Vagina (tissue), 2 donors: ENCODE measurements around the gene ZNF740. TPM values are rescaled to one million over a fixed set of nuclear protein-coding genes. Genes with fewer than 3 reads are reported as not detected.

Experiments used
- DNase-seq, 2 donors: peaks; one replicate each; pipeline ENCODE4 v3.0.0-alpha.2; 2017; ENCODE audit errors: extremely low spot score in 2 of 2
- H3K27ac ChIP-seq: fragments of 200-600 bp; sonication (generic); one replicate; pipeline ENCODE4 v1.5.1; 2019
- H3K27me3 ChIP-seq: fragments of 200-600 bp; sonication (generic); one replicate; pipeline ENCODE4 v1.5.1; 2019
- H3K36me3 ChIP-seq, 2 donors: fragments of 200-600 bp; sonication (generic); one replicate each; pipeline ENCODE4 v1.5.1; 2017 to 2019
- H3K4me1 ChIP-seq: fragments of 200-600 bp; sonication (generic); one replicate; pipeline ENCODE4 v1.5.1; 2019
- H3K4me3 ChIP-seq, 2 donors: fragments of 200-600 bp; sonication (generic); 1 replicate in 1 of 2; 2 replicates in 1 of 2; pipeline ENCODE4 v1.5.1; 2016 to 2019
- H3K9me3 ChIP-seq: fragments of 200-600 bp; sonication (generic); one replicate; pipeline ENCODE4 v1.5.1; 2019
- CTCF ChIP-seq, 3 experiments: fragments of 450-650 bp in 2 of 3; fragments of 200-600 bp in 1 of 3; sonication (generic) in 1 of 3; IDR thresholded peaks; one replicate each; pipeline ENCODE4 v1.5.1; 2017 to 2019; ENCODE audit warnings: antibody characterized with exemption in 3 of 3, mild to moderate bottlenecking in 2 of 3, moderate library complexity in 2 of 3
- POLR2A ChIP-seq, 2 donors: fragments of 450-650 bp; IDR thresholded peaks; one replicate each; pipeline ENCODE4 v1.6.1; 2017; ENCODE audit warnings: antibody characterized with exemption in 2 of 2, mild to moderate bottlenecking in 2 of 2, moderate library complexity in 2 of 2
- POLR2AphosphoS5 ChIP-seq, 2 donors: sonication (generic); formaldehyde crosslinking; IDR thresholded peaks; one replicate each; pipeline ENCODE4 v1.9.0; 2017; ENCODE audit warnings: antibody characterized with exemption in 2 of 2, mild to moderate bottlenecking in 2 of 2, low read depth in 1 of 2; ENCODE audit not compliant: insufficient read depth in 1 of 2
- intact Hi-C: fragments of 100-400 bp; cut with DNase I; formaldehyde crosslinking; loops from one replicate; pipeline ENCODE4 v1.15.1; 2023
- total RNA-seq: library from RNA; depleted of rRNA; stranded (reverse); fragments of >200 nt; gene quantifications from one replicate; pipeline ENCODE4 v1.2.3, GENCODE V29; 2016

Gene ZNF740
- total RNA-seq, 1 donor from 2014 or later: 12.8 TPM

- Histone ChIP-seq H3K27ac (no peak overlapping the region), H3K9me3 (no peaks in the 10 kb centered on the region), H3K36me3 (no peaks in the 10 kb centered on the region), H3K27me3 (no peaks in the 10 kb centered on the region), H3K4me1 (peaks cover 13% of the 10 kb centered on the region), H3K4me3 (no peak overlapping the region)
- DNase-seq: no peak
- TF ChIP-seq POLR2AphosphoS5 (IDR thresholded peaks at IDR 0.05; ENCODE audit: insufficient read depth in 1 of 2, low read depth in 1 of 2) (no peak), POLR2A (IDR thresholded peaks at IDR 0.05) (no peak), CTCF (IDR thresholded peaks at IDR 0.05) (no peak)
- intact Hi-C loops: loop anchor here (10.0 kb wide), 1 partner anchor 129 kb away; no protein-coding TSS in a partner anchor
These were observed 13.6 kb downstream of the ZNF740 start for GRCh38 chr12:53193985-53194716.

- Histone ChIP-seq H3K4me1 (peaks cover 13% of the 10 kb centered on the region), H3K27ac (no peak overlapping the region), H3K27me3 (no peaks in the 10 kb centered on the region), H3K36me3 (no peaks in the 10 kb centered on the region), H3K4me3 (no peak overlapping the region), H3K9me3 (no peaks in the 10 kb centered on the region)
- intact Hi-C loops: loop anchor here (5.0 to 10.0 kb wide), 2 partner anchors 38 to 130 kb away; no protein-coding TSS in a partner anchor
- DNase-seq: no peak
- TF ChIP-seq POLR2A (IDR thresholded peaks at IDR 0.05) (no peak), POLR2AphosphoS5 (IDR thresholded peaks at IDR 0.05; ENCODE audit: insufficient read depth in 1 of 2, low read depth in 1 of 2) (no peak), CTCF (IDR thresholded peaks at IDR 0.05) (no peak)
These were observed 14.5 kb downstream of the ZNF740 start for GRCh38 chr12:53194973-53195372.

- no peak overlapping the region for H3K27ac ChIP-seq
- TF ChIP-seq POLR2AphosphoS5 (IDR thresholded peaks at IDR 0.05; ENCODE audit: insufficient read depth in 1 of 2, low read depth in 1 of 2): no peak
- intact Hi-C loops: loop anchor here (5.0 to 10.0 kb wide), 2 partner anchors 38 to 131 kb away; no protein-coding TSS in a partner anchor
- H3K4me1 ChIP-seq: peaks cover 13% of the 10 kb centered on the region
- no peaks in the 10 kb centered on the region for H3K36me3 ChIP-seq
- H3K4me3 ChIP-seq: no peak overlapping the region
- H3K27me3 ChIP-seq: no peaks in the 10 kb centered on the region
- DNase-seq: no peak
- H3K9me3 ChIP-seq: no peaks in the 10 kb centered on the region
These were observed 15.2 kb downstream of the ZNF740 start for GRCh38 chr12:53195516-53196420.

- intact Hi-C loops: loop anchor here (5.0 to 10.0 kb wide), 2 partner anchors 39 to 132 kb away; no protein-coding TSS in a partner anchor
- Histone ChIP-seq H3K9me3 (no peaks in the 10 kb centered on the region), H3K27ac (no peak overlapping the region), H3K27me3 (no peaks in the 10 kb centered on the region), H3K4me3 (no peak overlapping the region), H3K36me3 (no peaks in the 10 kb centered on the region), H3K4me1 (peaks cover 13% of the 10 kb centered on the region)
- no peak for DNase-seq
- TF ChIP-seq CTCF (IDR thresholded peaks at IDR 0.05) (no peak), POLR2A (IDR thresholded peaks at IDR 0.05) (no peak), POLR2AphosphoS5 (IDR thresholded peaks at IDR 0.05; ENCODE audit: insufficient read depth in 1 of 2, low read depth in 1 of 2) (no peak)
These were observed 16.0 kb downstream of the ZNF740 start for GRCh38 chr12:53196486-53196885.

- no peaks in the 10 kb centered on the region for H3K27me3 ChIP-seq
- no peak for DNase-seq
- intact Hi-C loops: loop anchor here (5.0 to 10.0 kb wide), 2 partner anchors 40 to 132 kb away; no protein-coding TSS in a partner anchor
These were observed 16.6 kb downstream of the ZNF740 start for GRCh38 chr12:53197011-53197640.

More at GRCh38 chr12:53197011-53197640, 16.6 kb downstream of the ZNF740 start:
- Histone ChIP-seq H3K36me3 (no peaks in the 10 kb centered on the region), H3K4me3 (peak overlapping the region; percentile 27 to 44), H3K9me3 (no peaks in the 10 kb centered on the region), H3K27ac (no peak overlapping the region), H3K4me1 (peaks cover 13% of the 10 kb centered on the region)
- TF ChIP-seq POLR2A (IDR thresholded peaks at IDR 0.05) (no peak), POLR2AphosphoS5 (IDR thresholded peaks at IDR 0.05; ENCODE audit: insufficient read depth in 1 of 2, low read depth in 1 of 2) (no peak), CTCF (IDR thresholded peaks at IDR 0.05) (no peak)
